Mesenteric fat pad (tissue), 1 donor: ENCODE measurements around the gene CD33. TPM values are rescaled to one million over a fixed set of nuclear protein-coding genes. Genes with fewer than 3 reads are reported as not detected.
A peak's percentile ranks its signal among the peaks of the same experiment; 100 is the strongest.
"Not testable (repeated sequence)": the region's sequence is repeated elsewhere in the genome, so short reads cannot be mapped to it uniquely, and the experiment has no call there.

Experiments used
- DNase-seq: peaks from one replicate; pipeline ENCODE4 v3.0.0-alpha.2; 2020; ENCODE audit warnings: low spot score
- long read RNA-seq: library from polyadenylated mRNA; unstranded; transcript quantifications from one replicate; pipeline ENCODE4 v2.0.0, GENCODE V29; 2020
- total RNA-seq: library from RNA; stranded (reverse); fragmentation: NEBNext Ultra II Directional; extraction: Animal tissue kit (Norgen Biotek cat#: 25700); gene quantifications from one replicate; pipeline ENCODE4 v1.2.1, GENCODE V29; 2021
- donor health status: DM: yes; HTN: yes; CAD: no.

The CD33 gene
- total RNA-seq = 18.6 TPM
- long read RNA-seq, partial matches to known transcripts = 6 of 13 reads
- long read RNA-seq, other reads (novel, unspliced or antisense) = 4 of 13 reads

DNA sequence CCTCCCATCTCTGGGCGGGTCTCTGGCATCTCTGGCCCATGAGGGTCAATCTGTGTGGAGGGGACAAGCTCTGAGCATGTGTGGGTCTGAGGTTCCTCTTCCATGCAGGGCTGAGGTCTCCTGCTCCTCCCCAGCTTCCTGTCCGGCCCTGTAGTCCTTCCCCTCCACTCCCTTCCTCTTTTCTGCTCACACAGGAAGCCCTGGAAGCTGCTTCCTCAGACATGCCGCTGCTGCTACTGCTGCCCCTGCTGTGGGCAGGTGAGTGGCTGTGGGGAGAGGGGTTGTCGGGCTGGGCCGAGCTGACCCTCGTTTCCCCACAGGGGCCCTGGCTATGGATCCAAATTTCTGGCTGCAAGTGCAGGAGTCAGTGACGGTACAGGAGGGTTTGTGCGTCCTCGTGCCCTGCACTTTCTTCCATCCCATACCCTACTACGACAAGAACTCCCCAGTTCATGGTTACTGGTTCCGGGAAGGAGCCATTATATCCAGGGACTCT, at the start of gene CD33:
CD33 (plus strand) TSS at position 183 of the 496 bp plus-strand sequence; CDS start at position 222, 39 bp downstream.
- DNase-seq = not testable (repeated sequence)

DNA sequence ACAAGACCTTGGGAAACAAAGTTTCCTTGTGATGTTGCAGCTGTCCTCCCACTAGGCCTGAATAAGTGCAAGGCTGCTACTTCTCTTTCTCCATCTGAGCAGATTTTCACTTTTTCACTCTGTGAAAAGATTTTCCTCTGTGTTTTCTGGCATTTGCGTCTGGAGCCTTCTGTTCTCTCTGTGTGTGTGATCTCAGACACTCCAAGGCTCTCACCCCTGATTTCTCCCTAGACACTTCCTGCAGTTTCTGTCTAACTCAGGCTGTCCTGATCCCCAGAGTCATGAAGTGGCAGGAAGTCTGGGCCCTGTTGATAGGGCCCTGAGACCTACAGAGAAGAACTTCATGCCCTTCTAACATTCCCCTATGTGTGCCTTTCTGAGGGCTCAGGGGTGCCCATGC, 45.6 kb upstream of the CD33 start:
- no peak for DNase-seq

DNA sequence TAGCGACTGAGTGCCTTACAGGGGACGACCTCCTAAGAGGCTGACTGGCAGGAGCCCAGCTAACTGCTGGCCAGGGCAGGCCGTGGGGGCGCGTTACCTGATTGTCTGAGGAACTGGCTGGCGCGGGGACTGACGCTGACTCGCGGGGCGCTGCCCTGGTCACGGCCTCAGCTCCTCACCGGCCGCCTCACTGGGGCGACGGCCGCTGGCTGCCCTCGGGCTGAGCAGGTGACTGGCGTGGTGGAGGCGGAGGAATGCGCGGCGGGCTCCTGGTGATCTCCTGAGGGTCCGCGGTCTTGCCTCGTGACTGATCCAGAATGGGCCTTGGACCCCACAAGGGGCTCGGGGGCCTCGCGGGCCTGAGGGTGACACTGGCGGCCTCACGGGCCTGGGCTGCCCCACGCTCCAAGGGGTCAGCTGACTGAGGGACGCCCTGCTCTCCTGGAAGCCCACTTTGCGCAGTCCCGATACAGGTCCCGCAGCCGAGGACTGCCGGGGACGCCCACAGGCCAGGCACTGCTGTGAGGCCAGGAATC, 43.4 kb upstream of the CD33 start:
- DNase-seq = no peak

DNA sequence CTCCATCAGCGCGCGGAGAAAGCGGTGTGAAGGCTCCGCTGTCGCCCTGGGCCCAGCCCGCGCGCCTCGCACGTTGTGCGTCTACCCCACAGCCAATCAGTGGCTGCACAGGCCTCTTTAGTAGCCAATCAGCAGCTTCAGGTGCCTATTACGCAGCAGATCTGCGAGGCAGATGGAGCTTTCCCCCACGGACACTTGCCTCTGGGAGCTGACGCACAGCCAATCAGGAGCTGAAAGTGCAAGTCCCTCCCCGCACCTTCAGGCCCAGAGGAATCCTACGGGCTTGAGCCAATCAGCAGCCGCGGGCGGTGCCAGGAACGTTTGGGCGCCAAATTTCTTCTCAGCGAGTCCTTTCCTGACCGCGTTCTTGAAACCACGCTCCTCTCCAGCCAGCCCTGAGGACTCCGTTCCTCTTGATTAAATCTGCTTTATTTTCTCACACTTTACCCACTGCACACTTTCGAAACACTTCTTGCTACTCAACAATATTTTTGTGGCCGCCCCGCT, 42.9 kb upstream of the CD33 start:
- no peak for DNase-seq

DNA sequence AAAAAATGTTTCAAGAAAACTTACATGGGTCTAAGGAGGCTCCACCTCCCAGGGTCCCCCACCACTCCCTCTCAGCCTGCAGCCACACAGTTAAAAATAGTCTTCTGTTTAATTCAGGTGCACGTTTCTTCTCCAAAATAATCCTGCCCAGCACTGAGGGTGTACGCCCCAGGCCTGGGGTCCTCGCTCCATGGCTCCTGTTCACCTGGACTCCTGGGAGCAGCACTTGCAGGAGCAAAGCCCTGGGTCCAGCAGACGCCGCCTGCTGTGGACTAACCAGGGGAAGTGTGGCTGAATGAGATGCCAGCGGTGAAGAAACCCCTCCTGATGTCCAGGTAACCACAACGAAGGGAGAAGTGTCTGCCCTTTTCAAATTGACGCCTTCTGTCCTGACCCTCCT, 41.3 kb upstream of the CD33 start:
- DNase-seq = no peak

DNA sequence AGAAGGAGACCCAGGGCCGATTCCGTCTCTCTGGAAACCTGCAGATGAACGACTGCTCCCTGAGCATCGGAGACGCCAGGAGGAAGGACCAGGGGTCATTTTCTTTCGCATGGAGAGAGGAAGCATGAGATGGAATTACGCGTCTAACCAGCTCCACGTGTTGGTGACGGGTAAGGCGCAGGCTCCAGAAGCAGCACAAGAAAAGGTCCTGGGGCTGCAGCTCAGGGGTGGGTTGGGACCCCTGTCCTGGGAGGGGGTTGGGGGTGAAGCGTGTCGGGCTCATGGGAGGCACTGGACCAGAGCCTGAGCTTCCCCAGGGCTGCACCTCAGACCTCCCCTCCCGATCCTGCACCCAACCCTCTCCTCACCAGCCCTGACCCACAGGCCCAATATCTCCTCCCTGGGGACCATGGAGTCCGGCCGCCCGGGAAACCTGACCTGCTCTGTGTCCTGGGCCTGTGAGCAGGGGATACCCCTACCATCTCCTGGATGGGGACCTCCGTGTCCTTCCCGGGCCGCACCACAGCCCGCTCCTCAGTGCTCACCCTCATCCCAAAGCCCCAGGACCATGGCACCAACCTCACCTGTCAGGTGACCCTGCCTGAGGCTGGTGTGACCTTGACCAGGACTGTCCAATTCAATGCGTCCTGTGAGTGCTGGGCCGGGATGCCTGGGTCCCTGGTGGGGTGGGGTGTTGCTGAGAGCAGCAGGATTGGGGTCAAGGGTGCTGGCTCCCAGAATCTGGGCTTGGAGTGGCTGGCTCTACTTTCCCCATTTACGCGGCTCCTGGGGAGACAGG, 39.6 kb upstream of the CD33 start:
- no peak for DNase-seq

DNA sequence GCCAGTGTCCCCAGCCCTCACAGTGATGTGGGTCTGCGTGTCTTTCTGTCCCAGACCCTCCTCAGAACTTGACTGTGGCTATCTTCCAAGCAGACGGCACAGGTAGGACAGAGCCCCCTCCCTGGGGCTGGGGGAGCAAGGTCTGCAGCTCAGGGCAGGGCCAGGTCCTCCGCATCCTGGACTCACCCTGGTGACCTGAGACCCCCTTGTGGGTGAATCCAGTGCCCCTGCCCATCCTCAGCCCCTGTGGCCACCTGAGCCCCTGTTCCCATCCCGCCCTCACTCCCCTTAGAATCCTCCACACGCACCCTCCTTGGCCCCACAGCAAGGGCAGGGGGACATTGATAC, 39.0 kb upstream of the CD33 start:
- no peak for DNase-seq

DNA sequence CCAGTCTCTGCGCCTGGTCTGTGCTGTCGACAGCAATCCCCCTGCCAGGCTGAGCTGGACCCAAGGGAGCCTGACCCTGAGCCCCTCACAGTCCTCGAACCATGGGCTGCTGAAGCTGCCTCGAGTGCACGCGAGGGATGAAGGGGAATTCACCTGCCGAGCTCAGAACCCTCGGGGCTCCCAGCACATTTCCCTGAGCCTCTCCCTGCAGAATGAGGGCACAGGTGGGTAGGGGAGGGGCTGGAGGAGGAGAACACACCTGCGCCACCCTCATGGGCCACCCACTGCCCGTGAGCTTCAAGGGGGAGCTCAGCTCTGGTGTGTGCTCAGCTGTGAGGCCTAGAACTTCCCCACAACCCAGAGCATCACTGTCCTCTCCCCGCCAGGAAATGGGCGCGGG, 38.6 kb upstream of the CD33 start:
- DNase-seq = no peak

DNA sequence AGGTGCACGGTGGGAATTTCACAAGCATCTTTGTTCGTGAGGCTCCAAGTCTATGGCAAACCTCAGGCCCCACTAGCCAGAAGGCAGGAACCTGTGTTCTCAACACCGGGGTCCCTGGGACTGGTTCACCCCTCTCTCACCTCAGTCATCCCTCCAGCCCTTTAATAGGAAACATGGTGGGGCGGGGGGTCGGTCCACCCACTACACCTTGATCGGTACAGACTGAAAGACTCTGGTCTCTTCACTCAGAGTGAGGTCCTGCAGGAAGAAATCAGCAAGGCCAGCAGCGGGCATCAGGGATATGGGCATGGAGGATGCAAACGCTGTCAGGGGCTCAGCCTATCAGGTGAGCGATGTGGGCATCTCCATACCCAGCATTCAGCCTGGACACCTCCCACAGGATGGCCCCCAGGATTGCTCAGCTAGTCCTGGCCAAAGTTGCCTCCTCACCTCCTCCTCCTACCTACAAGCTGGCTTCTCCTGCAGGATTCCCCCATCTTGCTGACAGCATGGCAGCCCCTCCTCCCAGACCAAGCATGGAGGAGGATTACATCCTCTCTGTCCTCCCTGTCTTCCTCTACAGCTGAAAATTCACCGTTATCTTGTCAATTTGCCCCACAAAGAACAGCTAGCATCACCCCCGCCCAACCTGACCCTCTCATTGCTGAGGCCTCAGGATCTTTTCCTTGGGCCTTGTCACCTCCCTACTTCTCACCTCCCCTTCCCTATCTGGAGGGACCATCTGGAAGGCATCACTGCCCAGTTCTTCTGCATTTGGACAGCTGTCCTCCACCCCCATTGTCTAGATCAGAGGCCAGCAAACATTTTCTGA, 37.3 kb upstream of the CD33 start:
- no peak for DNase-seq

DNA sequence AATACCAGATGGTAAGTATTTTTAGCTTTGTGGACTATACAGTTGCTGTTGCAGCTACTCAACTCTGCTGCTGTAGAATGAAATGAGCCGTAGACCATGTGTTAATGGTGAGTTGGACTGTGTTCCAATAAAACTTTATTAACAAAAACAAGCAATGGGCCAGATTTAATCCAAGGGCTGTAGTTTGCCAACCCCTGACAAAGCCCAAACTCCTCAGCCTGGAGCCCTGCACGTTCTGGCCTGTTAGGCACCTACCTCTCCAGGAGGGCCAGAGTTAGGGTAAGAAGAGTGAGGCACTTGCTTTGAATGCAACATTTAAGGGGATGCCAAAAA, 36.7 kb upstream of the CD33 start:
- DNase-seq = no peak

DNA sequence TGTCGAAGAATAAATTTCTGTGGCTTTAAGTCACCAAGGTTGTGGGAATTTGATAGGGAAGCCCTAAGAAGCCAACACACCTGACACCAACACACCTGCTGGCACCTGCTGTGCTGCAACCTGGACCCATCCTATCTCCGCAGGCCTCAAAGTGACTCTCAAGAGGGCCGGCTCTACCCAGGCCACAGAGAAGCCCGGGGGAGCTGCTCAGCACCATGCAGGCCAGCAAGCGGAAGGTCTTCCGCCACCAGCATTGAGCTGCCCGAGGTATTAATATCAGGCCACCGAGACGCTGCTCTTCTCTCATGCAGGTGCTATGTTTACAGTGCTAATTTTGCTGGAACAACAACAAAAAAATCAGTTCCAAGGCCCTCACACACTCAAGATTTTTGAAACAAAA, 32.2 kb upstream of the CD33 start:
- DNase-seq = peak; percentile 81

DNA sequence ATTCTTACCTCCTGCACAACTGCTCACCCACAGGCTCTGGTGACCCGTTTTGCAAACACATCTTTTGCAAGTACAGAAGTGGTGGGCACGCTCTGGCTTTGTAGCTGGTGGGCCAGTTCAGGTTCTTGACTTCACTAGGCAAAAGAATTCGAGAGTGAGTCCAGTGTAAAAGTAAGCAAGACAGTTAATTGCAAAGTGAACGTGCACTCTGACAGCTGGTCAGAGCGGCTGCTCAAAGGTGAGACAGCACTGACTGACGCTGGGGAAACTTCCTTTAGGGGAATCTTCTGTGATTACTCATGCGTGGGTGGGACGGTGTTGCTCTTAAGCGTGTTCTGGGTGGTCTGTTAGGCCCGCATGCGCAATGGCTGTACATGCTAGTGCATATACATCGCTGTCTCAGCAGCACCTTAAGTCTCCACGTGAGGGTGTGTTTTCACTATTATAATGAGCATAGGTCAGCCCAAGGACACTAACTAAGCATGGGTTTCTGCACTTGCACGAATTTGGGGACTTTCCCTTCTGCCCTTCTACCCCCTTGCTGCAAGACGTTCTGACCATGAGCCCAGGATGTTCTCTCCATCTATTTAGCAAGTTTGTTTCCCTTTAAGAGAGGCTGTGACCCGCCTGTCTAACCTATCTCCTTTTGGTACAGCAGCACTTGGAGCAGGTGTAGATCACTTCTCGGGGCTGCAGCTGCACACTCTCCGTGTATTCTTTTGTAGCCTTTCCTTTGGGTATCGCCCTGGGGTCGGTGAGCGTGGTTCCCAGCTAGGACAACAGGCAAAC, 30.2 kb upstream of the CD33 start:
- no peak for DNase-seq

DNA sequence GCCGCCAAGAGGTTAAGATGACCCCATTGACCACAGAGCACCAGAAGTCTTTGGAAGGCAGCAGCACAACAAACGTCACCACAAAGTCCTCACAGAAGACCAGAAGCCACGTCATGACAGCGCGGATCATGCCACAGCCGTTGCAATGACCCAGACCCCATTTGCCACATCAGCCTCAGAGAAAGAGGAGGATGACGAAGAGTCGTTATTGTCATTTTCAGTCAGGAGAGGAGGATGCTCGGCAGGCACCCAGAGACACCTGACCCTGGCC, 29.6 kb upstream of the CD33 start:
- no peak for DNase-seq

DNA sequence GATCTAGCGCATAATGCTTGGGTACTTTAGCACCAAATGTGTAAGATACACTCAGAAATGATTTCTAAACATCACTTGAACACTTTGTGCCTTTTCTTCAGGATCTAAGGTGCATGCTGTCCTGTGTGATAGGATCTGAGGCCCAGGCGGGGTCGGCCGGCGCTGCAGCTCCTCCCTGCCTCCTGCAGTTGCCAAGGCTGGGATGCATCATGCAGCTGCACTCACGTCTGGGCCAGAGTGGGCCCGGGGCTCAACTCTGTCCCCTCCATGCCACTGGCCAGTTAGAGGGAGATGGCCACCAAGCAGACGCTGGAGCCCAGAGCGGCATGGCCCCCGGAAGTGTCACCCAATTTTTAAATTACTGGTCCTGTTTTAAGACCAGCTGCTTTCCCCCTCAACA, 29.3 kb upstream of the CD33 start:
- no peak for DNase-seq

DNA sequence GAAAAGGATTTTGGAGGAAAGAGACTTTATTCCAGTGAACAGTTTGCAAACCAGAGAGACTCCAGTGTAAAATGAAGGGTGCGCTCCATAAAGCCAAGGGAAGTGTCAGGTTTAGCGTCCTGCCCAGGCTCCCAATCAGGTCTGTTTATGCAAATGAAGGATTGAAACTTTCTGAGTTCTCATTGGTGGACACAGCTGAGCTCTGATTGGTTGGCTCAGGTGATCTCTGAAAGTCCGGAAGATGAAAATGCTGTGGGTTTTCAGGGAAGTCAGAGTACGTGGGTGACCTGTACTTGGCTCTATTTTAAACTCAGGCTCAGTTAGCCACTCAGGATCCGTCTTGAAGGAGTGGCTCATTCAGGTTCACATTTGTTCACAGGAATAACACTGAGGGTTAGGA, 28.7 kb upstream of the CD33 start:
- no peak for DNase-seq

DNA sequence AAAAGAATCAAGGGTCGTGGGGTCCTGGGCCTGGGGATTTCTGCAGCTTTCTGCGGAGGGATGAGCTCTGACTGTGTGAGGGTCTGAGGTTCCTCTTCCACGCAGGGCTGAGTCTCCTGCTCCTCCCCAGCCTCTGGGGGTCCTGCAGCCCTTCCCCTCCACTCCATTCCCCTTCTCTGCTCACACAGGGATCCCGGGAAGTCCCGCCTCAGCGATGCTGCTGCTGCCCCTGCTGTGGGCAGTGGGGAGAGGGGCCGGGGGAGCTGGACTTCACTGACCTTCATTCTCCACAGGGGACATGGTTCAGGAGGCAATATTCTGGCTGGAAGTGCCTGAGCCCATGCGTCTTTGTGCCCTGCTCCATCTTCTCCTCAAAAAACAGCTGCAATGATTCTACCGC, 26.2 kb upstream of the CD33 start:
- DNase-seq = no peak

DNA sequence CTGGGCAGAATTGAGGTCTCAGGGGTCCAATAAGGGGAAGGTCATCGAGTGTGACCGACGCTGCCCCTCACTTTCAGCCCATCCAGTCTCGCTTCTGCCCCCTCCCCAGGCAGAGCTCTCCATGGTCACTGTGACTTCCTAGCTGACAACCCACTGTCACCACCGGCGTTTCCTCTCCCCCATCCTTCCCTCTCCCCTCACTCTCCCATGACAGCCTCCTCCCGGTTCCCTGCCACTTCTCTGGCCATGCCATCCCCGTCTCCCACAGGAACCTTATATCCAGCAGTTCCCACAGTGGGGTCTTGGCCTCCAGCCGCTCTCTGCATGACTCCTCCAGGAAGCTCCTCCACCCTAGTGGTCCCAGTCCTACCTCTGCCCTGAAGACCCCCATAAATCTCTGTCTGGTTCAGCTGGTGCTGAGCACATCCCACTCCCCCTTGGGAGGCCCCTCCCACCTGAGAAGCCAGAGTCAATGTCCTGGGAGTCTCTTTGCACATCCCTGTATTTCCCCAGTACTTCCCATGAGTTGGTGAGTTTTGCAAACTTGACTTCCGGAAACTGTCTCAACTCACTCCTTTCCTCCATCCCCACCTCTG, 24.7 kb upstream of the CD33 start:
- DNase-seq = no peak

DNA sequence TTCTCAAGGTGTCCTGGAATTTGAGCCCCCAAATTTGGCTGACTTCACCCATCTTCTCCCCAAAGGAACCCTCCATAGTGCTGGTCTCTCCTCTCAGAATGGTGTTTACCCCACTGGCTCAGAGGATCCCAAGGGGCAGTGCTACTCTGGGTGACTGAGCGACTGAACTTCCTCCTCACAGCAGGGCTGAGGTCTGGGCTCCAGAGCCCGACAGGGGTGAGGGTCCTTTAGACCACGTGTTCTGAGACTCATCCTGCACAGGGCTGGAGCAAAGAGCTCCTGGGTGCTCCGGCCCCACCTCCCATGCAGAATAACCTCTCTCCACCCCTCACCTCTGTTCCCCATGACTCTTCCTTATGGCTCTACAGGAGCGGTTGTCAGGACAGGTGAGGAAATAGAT, 23.2 kb upstream of the CD33 start:
- DNase-seq = no peak

DNA sequence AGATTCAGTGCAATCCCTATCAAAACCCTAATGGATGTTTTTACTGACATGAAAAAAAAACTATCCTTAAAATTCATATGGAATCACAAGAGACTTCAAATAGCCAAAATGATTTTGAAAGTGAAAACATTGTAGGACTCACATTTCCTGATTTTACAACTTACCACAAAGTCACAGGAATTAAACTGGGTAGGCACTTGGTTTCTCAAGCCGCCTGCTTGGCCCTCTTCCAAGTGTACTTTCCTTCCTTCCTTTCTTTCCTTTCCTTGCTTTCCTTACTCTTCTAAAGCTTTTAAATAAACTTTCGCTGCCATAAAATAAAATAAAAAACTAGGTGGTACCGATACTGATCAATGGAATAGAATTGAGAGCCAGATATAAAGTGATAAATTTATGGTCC, 21.0 kb upstream of the CD33 start:
- no peak for DNase-seq

DNA sequence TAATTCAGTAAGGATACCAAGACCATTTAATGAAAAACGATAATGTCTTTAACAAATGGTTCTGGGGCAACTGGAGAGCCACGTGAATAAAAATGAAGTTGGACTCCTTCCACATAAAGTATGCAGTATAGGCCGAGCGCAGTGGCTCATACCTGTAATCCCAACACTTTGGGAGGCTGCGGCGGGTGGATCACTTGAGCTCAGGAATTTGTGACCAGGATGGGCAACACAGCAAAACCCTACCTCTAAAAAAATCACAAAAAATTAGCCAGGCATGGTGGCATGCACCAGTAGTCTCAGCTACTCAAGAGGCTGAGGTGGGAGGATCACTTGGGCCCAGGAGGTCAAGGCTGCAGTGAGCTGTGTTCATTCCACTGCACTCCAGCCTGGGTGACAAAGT, 20.6 kb upstream of the CD33 start:
- no peak for DNase-seq

DNA sequence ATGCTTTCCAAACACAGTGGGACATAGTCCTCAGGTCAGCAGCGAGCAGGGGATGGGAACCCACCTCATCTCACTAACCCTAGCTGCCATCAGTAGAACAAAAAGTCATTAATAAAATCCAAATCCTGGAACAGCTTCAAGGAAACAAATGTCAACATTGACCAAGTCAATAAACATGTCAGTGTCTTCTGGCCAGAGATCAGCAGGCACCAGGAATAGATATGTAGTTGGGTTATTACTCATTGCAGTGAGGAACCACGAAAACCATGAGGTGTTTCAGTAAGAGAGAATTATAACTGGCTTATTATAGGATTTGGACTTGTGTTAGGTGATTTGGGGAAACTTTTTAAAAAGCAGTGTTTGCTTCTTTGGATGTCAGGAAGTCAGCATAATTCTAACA, 17.1 kb upstream of the CD33 start:
- no peak for DNase-seq
